Bronchial epithelial cell (primary cell): ENCODE measurements around the gene HAS3. TPM values are rescaled to one million over a fixed set of nuclear protein-coding genes. Genes with fewer than 3 reads are reported as not detected.

Source experiments
- DNase-seq: peaks from one replicate; pipeline ENCODE4 v3.0.0-alpha.2; 2010; ENCODE audit warnings: low read depth
- FAIRE-seq: peaks from 2 replicates; lab custom pipeline; 2011; peaks lifted over from hg19 to GRCh38; lab: Jason Lieb, UNC
- H3K27me3 ChIP-seq: 2 replicates; pipeline ENCODE4 v1.5.1; 2011; ENCODE audit warnings: low read length; ENCODE audit not compliant: control insufficient read depth, insufficient read depth
- H3K36me3 ChIP-seq: 2 replicates; pipeline ENCODE4 v1.5.1; 2011; ENCODE audit warnings: low read length; ENCODE audit not compliant: control insufficient read depth, insufficient read depth
- H3K4me3 ChIP-seq: 2 replicates; pipeline ENCODE4 v1.5.1; 2011; ENCODE audit warnings: mild to moderate bottlenecking, low read depth, low read length, control low read depth
- total RNA-seq: library from RNA; depleted of rRNA; stranded (reverse); fragments of >200 nt; gene quantifications from 2 replicates; pipeline ENCODE4 v1.2.1, GENCODE V29; 2014
- TF ChIP-seq, protein P1 (sequence below): IDR thresholded peaks from 2 replicates; pipeline ENCODE4 v1.5.1; 2011; ENCODE audit warnings: mild to moderate bottlenecking, moderate library complexity, low read length, control low read depth, inconsistent platforms; ENCODE audit not compliant: insufficient read depth, severe bottlenecking

HAS3 gene
- total RNA-seq, 1 donor from 2014 or later: 8.4 TPM

GRCh38 chr16:69073181-69073702 lies 32.2 kb upstream of the HAS3 start:
- TF ChIP-seq, protein P1, sequence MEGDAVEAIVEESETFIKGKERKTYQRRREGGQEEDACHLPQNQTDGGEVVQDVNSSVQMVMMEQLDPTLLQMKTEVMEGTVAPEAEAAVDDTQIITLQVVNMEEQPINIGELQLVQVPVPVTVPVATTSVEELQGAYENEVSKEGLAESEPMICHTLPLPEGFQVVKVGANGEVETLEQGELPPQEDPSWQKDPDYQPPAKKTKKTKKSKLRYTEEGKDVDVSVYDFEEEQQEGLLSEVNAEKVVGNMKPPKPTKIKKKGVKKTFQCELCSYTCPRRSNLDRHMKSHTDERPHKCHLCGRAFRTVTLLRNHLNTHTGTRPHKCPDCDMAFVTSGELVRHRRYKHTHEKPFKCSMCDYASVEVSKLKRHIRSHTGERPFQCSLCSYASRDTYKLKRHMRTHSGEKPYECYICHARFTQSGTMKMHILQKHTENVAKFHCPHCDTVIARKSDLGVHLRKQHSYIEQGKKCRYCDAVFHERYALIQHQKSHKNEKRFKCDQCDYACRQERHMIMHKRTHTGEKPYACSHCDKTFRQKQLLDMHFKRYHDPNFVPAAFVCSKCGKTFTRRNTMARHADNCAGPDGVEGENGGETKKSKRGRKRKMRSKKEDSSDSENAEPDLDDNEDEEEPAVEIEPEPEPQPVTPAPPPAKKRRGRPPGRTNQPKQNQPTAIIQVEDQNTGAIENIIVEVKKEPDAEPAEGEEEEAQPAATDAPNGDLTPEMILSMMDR: no peak
- DNase-seq: peak; percentile 99
- no peaks in the 10 kb centered on the region for H3K36me3 ChIP-seq
- H3K4me3 ChIP-seq: no peak overlapping the region
- no peaks in the 10 kb centered on the region for H3K27me3 ChIP-seq
- FAIRE-seq: no peak

DNA sequence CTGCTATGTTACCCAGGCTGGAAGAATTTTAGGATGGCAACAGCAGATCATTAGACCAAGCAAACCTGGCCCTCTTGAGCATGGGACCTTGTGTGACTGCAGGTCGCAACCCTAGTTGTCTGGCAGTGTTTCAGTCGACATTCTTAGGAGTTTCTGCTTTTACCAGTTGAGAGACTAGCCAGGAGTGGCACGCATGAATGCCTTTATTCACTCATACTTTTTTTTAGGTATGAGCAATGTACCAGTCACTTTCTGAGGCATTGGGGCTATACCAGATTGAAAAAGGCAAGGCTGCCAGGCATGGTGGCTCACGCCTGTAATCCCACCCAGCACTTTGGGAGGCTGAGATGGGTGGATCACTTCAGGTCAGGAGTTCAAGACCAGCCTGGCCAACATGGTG lies 28.2 kb upstream of the HAS3 start:
- H3K4me3 ChIP-seq: no peak overlapping the region
- TF ChIP-seq, protein P1: no peak
- peak; percentile 96 for DNase-seq
- FAIRE-seq: no peak
- no peaks in the 10 kb centered on the region for H3K27me3 ChIP-seq
- H3K36me3 ChIP-seq: no peaks in the 10 kb centered on the region

- Histone ChIP-seq H3K27me3 (no peaks in the 10 kb centered on the region), H3K36me3 (no peaks in the 10 kb centered on the region), H3K4me3 (no peak overlapping the region)
- FAIRE-seq: no peak
- no peak for DNase-seq
- TF ChIP-seq, protein P1: no peak
These were observed 27.4 kb upstream of the HAS3 start for GRCh38 chr16:69078073-69078472.

- Histone ChIP-seq H3K27me3 (no peaks in the 10 kb centered on the region), H3K36me3 (no peaks in the 10 kb centered on the region), H3K4me3 (no peak overlapping the region)
- FAIRE-seq: no peak
- no peak for DNase-seq
- TF ChIP-seq, protein P1: no peak
These were observed 25.8 kb upstream of the HAS3 start for GRCh38 chr16:69079697-69080096.

- DNase-seq (no peak), FAIRE-seq (no peak)
- Histone ChIP-seq H3K4me3 (no peak overlapping the region), H3K27me3 (no peaks in the 10 kb centered on the region), H3K36me3 (no peaks in the 10 kb centered on the region)
- TF ChIP-seq, protein P1: peak; percentile 18
These were observed 22.0 kb upstream of the HAS3 start for GRCh38 chr16:69083306-69083941.

DNA sequence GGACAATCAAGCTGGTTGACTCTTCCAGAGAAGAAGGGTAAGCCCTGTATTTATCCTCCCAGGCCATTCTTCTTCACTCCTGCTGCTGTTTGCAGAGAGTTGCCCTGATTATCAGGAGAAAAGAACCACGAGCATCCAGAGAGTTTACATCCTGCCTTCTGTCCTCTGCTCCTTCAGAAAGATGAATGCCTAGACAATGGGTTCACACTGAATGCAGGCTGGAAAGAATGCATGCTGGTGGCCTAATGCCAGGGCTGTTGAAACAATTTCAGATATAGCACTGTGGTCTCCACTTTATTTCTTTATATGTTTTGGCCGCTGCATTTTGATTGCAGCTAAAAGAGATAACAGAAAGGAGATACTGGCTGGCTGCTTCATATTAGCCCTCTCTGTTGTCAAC lies 21.2 kb upstream of the HAS3 start:
- TF ChIP-seq, protein P1: no peak
- no peak for FAIRE-seq

More for the DNA sequence above, 21.2 kb upstream of the HAS3 start:
- H3K27me3 ChIP-seq: no peaks in the 10 kb centered on the region
- no peak overlapping the region for H3K4me3 ChIP-seq
- no peak for DNase-seq
- no peaks in the 10 kb centered on the region for H3K36me3 ChIP-seq
